ENCODE results near the gene OR2S2. TPM values are rescaled to one million over a fixed set of nuclear protein-coding genes. Genes with fewer than 3 reads are reported as not detected.

Gene OR2S2
- total RNA-seq, 1 donor from 2014 or later: not detected

DNA sequence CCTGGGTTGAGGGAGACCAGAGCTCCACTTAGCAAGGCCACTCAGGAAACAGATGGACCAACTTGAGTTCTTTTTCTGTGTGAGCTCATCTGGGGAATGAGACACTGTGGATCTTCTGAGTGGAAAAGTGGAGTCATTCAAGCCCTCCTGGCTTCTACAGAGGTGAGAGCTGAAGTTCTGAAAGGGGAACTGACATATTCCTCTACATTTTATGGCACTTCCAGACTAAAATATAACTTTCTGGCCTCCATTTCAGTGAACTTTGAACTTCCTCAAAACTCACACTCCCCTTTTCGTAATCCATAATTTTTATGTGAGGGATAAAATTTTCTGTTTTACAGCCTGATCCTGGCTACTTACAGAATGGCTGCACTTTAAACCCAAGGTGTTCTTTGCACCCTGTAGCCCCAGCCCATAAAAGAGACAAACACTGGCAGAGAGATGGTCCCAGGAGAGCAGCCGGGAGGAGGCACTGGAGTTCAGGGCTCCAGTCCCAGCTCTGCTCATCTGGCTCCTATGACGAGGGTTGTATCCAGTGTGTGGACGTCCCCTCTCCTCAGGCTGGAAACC lies 37.8 kb downstream of the OR2S2 start:
- Histone ChIP-seq H3K9me3 (no peaks in the 10 kb centered on the region), H3K27me3 (no peaks in the 10 kb centered on the region), H3K36me3 (no peaks in the 10 kb centered on the region), H3K4me3 (no peak overlapping the region), H3K4me1 (peaks cover 16% of the 10 kb centered on the region), H3K27ac (peak overlapping the region; percentile 16)
- intact Hi-C loops (cut with DNase I): no loop called here
- TF ChIP-seq POLR2AphosphoS5 (IDR thresholded peaks at IDR 0.05; ENCODE audit: insufficient read depth in 1 of 2, low read depth in 1 of 2): no peak
- TF ChIP-seq POLR2A (IDR thresholded peaks at IDR 0.05): no peak
- TF ChIP-seq, protein P1, sequence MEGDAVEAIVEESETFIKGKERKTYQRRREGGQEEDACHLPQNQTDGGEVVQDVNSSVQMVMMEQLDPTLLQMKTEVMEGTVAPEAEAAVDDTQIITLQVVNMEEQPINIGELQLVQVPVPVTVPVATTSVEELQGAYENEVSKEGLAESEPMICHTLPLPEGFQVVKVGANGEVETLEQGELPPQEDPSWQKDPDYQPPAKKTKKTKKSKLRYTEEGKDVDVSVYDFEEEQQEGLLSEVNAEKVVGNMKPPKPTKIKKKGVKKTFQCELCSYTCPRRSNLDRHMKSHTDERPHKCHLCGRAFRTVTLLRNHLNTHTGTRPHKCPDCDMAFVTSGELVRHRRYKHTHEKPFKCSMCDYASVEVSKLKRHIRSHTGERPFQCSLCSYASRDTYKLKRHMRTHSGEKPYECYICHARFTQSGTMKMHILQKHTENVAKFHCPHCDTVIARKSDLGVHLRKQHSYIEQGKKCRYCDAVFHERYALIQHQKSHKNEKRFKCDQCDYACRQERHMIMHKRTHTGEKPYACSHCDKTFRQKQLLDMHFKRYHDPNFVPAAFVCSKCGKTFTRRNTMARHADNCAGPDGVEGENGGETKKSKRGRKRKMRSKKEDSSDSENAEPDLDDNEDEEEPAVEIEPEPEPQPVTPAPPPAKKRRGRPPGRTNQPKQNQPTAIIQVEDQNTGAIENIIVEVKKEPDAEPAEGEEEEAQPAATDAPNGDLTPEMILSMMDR (IDR thresholded peaks at IDR 0.05): no peak
- DNase-seq (ENCODE audit: extremely low spot score in 2 of 2): no peak

DNA sequence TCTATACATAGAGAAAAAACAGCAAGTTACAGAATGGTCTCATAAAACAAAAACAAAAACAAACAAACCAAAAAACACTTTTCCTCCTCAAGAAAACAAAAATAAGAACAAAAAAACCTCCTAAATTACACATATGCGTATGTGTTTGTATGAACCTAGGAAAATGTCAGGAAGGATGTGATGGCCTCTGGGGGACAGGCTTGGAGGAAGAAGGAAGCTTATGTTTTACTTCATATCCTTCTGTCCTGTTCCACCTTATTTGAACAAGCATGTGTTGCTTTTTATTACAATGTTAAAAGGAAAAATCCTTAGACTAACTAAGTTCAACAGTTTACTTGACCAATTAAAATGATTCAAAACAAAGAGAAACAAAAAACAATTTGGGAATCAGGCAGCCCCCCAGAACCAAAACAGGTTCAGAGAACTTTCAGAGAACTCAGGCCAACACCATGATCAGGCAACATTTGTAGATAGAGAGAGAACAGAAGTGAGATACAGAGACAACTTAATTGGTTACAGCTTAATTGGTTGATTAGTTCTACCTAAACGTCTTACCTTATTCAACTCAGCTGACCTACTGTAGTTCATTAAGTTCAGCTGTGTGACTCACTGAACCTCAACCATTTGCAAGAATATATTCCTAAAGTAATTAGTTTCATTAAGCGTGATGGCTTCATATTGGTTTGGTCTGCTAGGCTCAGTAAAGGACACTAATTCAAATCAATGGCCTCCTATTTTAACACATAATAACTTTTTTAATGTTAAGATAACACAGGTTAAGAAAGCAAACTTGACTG lies 38.5 kb downstream of the OR2S2 start:
- H3K9me3 ChIP-seq: no peaks in the 10 kb centered on the region
- TF ChIP-seq POLR2AphosphoS5 (IDR thresholded peaks at IDR 0.05; ENCODE audit: insufficient read depth in 1 of 2, low read depth in 1 of 2) (no peak), POLR2A (IDR thresholded peaks at IDR 0.05) (no peak)
- TF ChIP-seq, protein P1 (IDR thresholded peaks at IDR 0.05): no peak
- DNase-seq (ENCODE audit: extremely low spot score in 2 of 2): no peak
- intact Hi-C loops (cut with DNase I): no loop called here
- peak overlapping the region; percentile 16 for H3K27ac ChIP-seq
- H3K36me3 ChIP-seq: no peaks in the 10 kb centered on the region
- H3K4me3 ChIP-seq: no peak overlapping the region
- no peaks in the 10 kb centered on the region for H3K27me3 ChIP-seq
- H3K4me1 ChIP-seq: peaks cover 11% of the 10 kb centered on the region

DNA sequence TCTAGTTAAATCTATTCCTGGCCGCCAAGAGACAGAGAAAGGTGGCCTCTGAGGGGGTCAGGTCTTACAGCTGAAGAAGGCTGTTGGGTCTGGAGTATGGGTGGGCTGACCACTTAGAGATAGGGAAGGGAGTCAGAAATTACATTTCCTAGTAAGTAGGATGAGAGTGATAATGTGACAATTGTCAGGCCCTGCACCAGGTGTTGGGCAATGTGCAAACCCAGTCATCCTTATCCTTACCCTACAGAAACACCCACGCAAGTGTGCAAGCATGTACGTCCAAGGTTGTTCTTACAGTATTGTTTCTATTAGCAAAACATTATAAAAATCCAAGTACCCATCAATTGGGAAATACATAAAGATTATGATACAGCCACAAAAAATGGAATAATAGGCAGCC lies 39.2 kb downstream of the OR2S2 start:
- no peak overlapping the region for H3K4me3 ChIP-seq
- DNase-seq (ENCODE audit: extremely low spot score in 2 of 2): no peak
- no peak overlapping the region for H3K27ac ChIP-seq
- intact Hi-C loops (cut with DNase I): no loop called here
- H3K4me1 ChIP-seq: peaks cover 5% of the 10 kb centered on the region
- no peaks in the 10 kb centered on the region for H3K36me3 ChIP-seq
- H3K27me3 ChIP-seq: no peaks in the 10 kb centered on the region
- H3K9me3 ChIP-seq: no peaks in the 10 kb centered on the region
- TF ChIP-seq, protein P1 (IDR thresholded peaks at IDR 0.05): no peak
- TF ChIP-seq POLR2A (IDR thresholded peaks at IDR 0.05) (no peak), POLR2AphosphoS5 (IDR thresholded peaks at IDR 0.05; ENCODE audit: insufficient read depth in 1 of 2, low read depth in 1 of 2) (no peak)

DNA sequence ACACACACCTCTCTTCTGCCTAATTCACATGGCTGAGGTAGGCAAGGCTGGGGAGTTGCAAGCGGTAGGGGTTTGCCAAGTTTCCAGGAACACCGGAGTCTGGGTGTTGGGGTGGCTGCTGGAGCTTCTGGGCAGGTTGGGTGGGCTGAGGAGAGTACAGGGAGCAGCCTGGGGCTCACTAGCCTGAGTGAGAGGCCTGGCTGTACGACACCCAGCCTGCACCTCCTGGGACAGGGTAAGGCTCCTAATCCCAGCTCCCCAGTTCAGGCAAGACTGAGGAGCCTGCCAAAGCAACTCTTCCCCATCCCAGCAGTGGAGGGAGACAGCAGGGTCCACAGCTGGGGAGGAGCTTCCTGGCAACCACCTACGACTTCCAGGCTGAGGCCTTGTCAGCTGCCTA lies 40.7 kb downstream of the OR2S2 start:
- intact Hi-C loops (cut with DNase I): no loop called here
- H3K4me1 ChIP-seq: no peaks in the 10 kb centered on the region
- no peak overlapping the region for H3K4me3 ChIP-seq
- H3K9me3 ChIP-seq: no peaks in the 10 kb centered on the region
- H3K27ac ChIP-seq: no peak overlapping the region
- TF ChIP-seq POLR2A (IDR thresholded peaks at IDR 0.05) (no peak), POLR2AphosphoS5 (IDR thresholded peaks at IDR 0.05; ENCODE audit: insufficient read depth in 1 of 2, low read depth in 1 of 2) (no peak)
- TF ChIP-seq, protein P1 (IDR thresholded peaks at IDR 0.05): no peak
- H3K36me3 ChIP-seq: no peaks in the 10 kb centered on the region
- H3K27me3 ChIP-seq: no peaks in the 10 kb centered on the region
- DNase-seq (ENCODE audit: extremely low spot score in 2 of 2): no peak

All from vagina (tissue), 2 donors.